HG02571 (cell line): ENCODE results near the gene DGAT2.
"Not testable (repeated sequence)": the region's sequence is repeated elsewhere in the genome, so short reads cannot be mapped to it uniquely, and the experiment has no call there.

ENCODE experiments used
- ATAC-seq: cut with Tn5 transposase; IDR thresholded peaks from one replicate; pipeline ENCODE4 v1.9.1; 2021; ENCODE audit warnings: mild to moderate bottlenecking, moderate library complexity; ENCODE audit not compliant: unreplicated experiment

The DGAT2 gene

DNA sequence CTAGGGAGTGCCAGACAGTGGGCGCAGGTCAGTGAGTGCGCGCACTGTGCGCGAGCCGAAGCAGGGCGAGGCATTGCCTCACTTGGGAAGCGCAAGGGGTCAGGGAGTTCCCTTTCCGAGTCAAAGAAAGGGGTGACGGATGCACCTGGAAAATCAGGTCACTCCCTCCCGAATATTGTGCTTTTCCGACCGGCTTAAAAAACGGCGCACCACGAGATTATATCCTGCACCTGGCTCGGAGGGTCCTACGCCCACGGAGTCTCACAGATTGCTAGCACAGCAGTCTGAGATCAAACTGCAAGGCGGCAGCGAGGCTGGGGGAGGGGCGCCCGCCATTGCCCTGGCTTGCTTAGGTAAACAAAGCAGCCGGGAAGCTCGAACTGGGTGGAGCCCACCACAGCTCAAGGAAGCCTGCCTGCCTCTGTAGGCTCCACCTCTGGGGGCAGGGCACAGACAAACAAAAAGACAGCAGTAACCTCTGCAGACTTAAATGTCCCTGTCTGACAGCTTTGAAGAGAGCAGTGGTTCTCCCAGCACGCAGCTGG is 19.8 kb upstream of the DGAT2 start:
- not testable (repeated sequence) for ATAC-seq

DNA sequence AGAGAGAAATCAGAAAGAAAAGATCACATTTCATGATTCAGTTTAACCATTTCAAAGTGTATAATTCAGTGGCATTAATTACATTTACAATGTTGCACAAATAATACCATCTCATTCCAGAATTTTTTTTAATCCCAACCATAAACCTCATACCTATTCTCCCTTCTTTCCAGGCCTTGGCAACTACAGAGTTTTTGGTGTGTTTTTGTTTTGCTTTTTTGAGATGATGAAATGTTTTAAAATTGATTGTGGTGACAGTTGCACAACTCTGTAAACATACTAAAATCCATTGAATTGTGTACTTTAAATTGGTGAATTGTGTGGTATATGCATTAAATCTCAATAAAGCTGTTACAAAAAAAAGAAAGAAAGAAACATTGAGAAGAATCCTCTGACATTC is 13.6 kb upstream of the DGAT2 start:
- ATAC-seq, result not testable (repeated sequence)

DNA sequence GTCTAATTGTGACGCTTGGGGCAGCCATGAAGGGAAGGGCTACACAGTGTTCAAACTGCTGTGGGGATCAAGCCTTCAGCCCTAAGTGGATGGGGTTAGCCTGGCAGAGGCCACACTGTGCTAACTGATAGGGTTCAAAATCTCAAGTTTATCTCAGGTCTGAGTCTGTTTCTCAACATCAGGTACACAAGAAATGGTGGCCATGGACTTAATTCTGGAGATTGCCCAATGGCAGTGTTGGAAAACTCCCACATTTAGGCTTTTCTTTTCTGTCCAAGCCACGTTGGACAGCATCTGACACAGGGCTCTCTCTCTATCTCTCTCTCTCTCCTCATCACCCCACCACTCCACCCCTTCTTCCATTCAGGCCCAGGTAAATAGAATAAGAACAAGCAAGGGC is 10.9 kb upstream of the DGAT2 start:
- ATAC-seq, result no peak

DNA sequence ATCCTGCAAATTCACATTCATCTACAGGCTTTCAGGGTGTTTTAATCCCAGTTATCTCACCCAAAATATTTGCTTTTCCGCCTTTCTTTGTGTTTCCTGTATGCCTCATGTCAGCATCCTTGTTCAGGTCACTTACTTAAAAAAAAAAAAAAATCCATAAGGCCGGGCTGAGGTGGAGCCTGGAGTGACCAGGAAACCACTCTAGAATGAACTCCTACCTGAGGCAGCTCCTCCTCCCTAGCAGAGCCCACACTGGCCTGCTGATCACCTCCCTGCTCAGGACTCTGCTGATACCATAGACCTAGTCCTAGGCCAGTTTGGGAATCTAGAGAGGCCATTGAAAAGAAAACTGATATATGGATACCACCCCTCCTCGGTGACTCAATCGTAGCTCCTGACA is 8.7 kb upstream of the DGAT2 start:
- ATAC-seq, result no peak

DNA sequence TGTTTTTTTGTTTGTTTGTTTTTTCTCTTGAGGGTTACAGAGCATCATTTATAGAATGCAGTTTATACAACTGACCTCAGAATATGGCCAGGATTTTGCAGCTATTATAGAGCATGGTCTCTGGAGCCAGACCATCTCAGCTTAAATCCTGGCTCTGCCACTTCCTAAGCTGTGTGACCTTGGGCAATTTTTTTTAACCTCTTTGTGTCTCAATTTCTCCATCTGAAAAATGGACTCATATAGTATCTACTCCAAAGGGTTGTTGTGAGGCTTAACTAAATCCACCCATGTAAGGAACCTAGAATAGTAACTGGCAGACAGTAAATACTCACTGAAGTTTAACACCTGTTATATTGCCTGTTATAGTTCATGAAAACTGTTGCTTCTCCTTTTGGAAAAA is 8.3 kb upstream of the DGAT2 start:
- no peak for ATAC-seq

DNA sequence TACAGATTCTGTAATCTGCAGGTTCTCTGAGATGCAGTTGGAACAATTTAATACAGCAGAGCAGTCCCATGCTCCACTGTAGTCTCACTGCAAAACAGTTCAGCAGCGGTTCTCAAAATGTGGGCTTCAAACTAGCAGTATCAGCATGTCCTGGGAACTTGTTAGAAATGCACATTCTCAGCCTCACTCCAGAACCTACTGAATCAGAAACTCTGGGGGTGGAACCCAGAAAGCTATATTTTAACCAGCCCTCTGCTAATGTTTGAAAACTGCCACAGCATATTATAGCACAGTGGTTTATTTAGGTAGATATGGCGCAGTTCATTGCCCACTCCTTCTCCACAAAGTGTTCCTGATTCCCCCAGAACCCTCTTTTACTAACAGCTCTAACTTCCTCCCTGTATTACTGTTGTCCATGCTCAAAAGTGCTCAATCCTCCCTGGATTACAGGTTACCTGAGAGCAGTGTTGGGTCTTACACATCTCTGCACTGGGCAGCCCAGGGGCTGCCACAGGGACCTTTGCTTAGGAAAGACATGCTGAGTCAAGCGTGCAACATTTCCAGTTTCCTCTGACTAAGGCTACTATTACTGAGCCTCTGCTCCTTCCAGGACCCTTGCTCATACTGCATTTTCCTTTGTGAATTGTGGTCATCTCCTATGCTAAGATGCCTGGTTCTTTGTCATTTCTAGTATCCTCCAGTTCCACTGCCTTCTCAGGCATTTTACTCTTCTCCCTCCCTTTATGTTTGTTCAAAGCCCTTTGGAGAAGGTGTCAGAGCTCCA is 7.7 kb upstream of the DGAT2 start:
- no peak for ATAC-seq

DNA sequence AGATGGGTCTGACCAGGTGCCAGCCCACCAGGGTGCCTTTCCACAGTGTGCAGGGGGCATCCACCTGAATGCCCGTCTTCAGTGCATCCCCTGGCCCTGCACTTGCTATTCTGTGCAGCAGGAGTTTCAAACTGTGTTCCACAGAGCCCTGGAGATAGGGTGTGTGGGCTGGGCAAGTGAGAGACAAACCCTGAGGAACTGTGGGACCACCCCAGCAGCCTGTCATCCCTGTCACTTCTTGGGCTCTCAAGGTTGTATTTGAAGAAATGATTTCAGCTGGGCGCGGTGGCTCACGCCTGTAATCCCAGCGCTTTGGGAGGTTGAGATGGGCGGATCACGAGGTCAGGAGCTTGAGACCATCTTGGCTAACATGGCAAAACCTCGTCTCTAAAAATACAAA is 6.4 kb upstream of the DGAT2 start:
- no peak for ATAC-seq

DNA sequence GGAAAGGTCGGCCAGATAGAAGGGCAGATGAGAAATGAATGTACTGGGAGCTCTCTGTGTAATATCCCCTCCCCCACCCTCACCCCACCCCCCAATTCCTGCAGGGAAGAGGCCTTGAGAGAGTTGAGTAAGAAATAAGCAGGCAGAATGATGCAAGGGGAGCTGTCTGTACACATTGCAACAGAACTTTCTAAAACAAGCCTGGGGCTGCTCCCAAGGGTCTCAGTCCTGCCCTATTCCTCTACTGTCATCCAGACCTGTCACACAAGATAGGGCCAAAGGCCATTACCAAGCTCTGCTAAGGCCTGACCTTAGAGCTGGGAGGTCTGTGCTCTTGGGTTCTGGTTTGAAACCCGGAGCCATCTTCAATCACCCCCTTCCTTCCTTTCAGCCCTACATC is 5.7 kb upstream of the DGAT2 start:
- ATAC-seq, result no peak

DNA sequence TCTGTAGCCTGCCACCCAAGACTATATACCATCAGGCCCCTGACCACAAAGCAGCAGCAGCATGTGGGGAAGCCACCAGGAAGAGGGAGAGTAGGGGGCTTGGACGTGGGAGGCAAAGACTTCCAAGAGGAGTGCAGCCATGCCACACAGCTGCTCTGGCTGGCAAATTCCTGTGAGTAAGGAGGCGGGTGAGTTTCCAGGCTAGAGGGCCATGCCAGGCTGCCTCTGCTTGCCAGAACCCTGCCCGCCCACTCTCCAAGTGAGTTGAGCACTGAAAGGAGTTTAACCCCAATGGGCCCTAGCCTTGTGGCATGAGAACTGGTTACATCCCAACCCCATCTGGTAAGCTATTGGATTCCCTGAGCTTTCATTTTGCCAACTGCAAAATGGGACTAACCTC is 4.7 kb upstream of the DGAT2 start:
- no peak for ATAC-seq

DNA sequence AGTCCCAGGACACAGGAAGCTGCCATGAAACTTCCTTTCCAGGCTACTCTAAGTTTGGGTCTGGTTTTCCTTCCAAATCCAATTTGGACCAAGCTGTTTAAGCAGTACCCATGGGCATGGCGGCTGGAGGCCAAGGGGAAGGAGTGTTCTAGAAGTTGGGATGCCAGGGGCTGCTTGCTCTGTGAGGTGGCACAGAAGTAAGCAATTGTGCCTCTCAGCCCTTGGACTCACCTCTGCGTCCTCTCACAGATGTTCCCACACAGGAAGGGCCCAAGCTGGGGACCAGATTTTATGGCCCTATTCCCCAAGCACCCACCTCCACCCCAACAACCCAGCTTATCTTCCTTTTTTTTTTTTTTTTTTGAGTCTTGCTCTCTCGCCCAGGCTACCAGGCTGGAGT is 3.5 kb upstream of the DGAT2 start:
- no peak for ATAC-seq

DNA sequence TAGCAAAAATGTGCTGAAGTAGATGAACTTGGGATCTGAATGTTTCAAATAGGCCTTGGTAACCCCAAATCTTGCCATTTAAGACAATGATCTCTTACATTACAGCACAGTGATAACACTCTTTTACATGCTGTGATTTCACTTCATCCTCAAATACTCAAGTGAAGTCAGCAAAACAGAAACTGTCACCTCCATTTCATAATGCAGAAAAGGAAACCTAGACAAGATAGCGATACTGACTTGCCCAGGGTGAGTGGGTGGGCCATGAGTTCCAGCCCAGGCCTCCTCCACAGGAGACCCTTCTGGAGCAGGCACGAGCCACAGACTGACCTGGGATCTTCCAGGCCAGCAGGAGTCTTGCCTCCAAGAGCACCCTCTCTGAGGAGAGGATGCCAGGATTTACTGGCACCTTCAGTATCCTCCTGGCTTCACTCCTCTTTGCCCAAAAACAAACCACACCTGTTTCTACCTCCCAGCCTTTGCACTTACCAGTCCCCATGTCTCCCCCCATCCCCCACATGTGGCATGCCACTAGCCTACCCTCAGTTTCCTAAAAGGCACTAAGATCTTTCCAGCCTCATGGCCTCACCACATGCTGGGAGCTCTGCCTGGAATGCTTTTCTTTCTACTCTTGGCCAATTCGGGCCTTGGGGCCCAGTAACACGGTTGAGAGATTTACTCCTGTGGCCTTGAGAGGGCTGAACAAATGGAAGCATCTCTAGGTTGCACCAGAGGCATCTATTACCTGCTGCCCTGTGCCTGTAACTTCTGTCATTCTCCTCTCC is 1.9 kb upstream of the DGAT2 start:
- ATAC-seq, result no peak

DNA sequence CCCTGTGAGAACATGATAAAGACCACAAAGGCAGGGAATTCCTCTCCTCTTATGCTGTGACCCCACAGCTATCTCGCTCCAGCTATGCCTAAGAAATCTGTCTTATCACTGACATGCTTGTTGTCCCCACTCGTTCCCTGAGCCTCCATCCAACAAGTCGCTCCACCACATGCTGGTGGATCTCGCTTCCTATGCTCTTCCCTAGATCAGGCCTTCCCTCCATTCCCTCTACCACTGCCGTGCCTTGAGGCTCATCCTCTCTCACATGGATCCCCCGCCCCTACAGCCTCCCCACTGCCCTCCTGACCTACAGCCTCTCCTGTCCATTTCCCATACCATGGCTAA is 1.4 kb upstream of the DGAT2 start:
- no peak for ATAC-seq

DNA sequence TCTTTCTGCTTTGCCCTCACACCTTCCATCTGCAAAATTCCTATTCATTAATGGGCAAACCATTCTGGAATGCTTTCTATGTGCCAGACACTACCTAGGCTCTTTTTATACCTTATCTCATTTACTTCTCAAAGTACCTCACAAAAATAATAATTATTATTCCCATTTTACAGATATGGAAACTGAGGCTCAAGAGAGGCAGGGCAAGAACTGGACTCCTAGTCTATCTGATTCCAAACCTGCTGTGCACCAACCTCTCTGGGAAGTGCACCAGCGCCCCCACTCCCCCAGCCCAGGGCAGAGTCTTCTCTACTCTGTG is 826 bp upstream of the DGAT2 start:
- no peak for ATAC-seq

DNA sequence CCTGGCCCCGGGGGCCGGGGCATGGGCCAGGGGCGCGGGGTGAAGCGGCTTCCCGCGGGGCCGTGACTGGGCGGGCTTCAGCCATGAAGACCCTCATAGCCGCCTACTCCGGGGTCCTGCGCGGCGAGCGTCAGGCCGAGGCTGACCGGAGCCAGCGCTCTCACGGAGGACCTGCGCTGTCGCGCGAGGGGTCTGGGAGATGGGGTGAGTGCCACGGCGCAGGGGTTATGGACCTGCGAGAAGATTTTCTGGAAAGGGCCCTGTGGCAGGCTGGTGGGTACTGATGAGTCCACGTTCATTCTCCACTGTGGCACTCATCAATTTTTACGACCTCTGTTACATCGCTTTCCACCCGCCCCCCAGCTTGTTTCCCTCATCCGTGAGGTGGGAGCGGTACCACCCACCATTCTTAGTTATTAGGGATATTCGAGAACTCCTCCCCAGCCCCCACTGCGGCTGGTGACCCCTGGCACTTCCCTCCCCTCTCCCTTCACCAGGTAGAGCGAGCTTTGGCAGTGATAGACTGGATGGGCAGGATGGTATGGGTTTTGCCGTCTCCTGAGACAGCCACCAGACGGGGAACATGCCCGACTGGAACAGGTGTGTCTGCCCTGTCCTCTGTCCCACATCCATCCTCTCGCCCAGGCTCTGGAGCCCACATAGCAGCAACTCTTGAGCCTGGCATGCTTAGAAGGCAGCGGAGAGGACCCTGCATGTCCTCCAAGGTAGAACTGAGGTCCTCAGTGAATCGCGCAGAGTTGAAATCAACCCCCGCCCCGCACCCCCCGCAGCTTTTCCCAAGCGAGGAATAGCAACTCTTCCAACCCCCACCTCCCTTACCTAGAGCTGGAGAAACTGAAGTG is 562 bp downstream of the DGAT2 start:
- no peak for ATAC-seq

DNA sequence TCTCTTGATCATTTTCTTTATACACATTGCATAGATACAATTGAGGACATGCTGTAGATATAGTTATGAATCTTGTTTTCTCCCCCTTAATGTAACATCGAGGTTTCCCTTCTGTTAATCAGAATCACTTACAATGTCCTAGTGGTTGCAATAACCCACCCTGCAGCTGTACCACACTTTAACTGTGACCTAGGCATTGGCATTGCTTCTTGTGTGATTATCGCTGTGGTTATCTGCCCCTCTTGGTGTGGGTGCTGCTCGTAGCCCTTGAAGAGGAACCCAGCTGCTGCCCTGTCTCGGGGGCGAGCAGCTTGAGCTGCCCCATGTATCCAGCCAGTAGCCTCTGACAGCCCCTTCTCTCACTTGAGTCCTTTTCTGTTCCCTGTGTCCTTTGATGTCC is 1.5 kb downstream of the DGAT2 start:
- ATAC-seq, result no peak

DNA sequence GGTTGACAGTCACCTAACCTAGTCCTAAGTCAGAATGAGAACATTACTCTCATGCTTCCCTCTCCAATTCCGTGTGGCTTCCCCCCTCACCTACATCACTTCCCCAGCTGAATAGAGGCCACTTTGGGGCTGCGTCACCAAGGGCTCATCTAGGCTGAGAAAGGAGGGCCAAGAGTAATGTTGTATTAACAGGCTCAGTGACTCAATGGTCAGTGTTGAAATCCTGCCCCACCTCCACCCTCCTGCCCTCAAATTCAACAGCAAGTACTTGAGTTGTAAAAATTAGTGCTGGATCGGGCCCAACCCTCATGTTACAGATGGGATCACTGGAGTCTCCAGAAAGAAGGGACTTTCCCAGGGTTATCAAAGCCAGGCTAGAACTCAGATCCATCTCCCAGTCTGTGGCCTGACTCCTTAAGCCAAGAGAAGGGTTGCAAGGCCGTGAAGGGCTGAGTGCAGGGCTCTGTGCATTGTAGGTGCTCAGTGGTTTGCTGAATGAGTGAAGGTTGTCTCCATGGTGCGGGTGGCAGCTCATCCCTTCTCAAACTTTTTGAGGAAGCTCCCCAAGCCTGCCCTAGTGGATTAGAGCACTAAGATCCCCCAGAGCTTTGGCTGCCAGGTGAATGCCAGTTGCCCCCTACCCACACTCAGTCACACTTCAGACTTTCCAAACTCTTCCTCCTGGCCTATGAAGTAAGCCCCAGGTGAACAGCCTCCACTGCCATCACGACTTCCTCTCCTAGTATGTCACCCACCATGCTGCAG is 3.2 kb downstream of the DGAT2 start:
- ATAC-seq, result no peak

DNA sequence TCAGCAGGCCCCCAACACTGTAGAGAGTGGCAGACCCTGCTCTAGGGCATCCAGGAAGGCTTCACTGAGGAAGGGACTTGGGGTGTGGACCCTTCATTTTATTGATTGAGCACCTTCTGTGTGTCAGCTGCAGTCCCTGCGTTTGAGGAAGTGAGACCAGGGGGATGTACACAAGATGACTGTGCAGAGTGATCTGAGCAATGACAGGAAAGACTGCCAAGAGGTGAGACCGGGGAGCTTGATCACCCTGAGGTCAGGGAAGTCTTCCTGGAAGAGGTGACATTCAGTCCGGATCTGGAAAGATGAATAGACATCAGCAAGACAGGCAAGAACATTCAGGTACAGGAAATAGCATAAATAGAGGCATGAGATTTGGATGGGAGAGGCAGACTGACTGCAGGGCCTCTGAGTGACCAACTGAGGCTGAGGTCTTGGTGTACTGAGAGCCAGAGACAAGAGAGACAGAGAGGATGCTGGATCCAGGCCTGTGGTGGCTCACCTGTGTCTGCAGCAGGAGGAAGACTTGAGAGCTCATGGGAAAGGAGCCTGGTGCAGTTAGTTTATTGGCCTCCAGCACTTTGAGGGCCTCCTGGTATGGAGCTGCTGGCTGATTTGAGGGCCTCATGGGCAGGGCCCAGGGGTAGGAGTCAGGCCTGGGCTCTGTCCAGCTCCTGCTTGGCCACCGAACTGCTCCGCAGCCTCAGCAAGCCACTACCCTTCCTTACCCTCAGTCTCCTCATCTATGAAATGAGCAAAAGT is 5.2 kb downstream of the DGAT2 start:
- ATAC-seq, result peak; percentile 78

DNA sequence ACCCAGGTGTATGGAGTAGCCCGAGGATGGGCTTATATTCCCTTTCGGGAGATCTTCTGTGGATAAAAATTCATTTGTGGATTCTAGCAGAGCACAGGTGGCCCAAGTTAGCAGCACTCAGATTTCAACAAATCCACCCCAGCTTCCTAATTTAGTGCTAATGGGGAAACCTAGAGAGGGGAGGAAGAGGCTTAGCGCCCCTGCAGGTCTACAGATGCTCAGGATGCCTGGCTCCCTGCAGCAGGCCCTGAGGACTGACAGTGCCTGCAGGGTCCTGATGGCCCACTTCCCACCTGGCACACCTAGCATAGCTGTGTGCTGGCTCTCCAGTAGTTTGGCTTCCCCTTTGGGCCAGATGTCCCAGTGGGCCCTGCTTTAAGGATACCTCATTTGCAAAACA is 6.5 kb downstream of the DGAT2 start:
- ATAC-seq, result no peak

DNA sequence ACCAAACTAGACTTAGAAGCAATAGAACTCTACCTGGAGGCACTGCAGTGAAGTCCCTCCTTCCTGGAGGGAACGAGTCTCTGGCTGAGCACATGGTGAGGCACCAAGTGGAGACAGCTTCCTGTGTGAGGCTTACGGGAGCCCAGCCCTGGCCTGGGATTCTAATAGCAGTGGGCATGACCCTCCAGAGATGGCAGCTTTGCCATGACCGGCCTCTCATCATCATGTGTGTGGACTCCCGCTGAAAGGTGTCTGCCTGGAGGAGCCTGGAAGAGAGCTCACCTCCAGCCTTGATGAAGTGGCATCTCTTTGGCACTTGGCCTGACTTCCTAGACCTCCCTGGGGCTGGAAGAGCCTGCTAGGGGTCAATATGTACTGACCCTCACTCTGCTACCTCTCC is 8.0 kb downstream of the DGAT2 start:
- no peak for ATAC-seq

DNA sequence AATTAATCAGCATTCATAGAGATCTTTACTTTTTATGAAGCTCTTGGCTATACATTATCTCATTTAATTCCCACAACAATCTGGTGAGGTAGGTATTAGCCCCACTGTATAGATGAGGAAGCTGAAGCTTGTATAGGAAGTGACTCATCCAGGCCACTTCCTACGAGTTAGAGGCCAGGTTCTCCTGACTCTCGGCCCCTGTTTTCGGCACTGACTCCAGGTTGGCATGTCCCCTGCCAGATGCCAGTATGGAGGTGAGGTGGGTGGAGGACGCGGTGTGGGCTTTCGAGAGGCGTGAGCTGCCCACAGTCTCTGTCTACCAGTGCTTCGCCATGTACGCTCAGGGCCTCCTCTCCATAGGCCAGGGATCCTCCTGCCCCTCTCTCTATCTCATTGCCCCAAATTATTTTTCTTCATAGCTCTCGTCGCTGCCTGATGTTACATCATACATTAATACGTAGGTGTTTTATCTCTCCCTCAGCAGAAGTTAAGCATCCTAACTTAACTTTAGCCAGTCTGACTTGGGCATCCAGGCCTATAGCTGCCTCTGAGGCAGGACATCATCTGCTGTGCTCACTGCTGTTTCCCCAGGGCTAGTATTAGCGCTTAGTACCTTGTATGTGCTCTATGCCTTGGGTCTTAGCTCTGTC is 9.0 kb downstream of the DGAT2 start:
- no peak for ATAC-seq
